HG03066 (cell line): ENCODE measurements around the gene CDK16.

Experiments used
- ATAC-seq: cut with Tn5 transposase; IDR thresholded peaks from one replicate; pipeline ENCODE4 v1.9.1; 2021; ENCODE audit warnings: low read depth; ENCODE audit not compliant: unreplicated experiment

CDK16 gene

DNA sequence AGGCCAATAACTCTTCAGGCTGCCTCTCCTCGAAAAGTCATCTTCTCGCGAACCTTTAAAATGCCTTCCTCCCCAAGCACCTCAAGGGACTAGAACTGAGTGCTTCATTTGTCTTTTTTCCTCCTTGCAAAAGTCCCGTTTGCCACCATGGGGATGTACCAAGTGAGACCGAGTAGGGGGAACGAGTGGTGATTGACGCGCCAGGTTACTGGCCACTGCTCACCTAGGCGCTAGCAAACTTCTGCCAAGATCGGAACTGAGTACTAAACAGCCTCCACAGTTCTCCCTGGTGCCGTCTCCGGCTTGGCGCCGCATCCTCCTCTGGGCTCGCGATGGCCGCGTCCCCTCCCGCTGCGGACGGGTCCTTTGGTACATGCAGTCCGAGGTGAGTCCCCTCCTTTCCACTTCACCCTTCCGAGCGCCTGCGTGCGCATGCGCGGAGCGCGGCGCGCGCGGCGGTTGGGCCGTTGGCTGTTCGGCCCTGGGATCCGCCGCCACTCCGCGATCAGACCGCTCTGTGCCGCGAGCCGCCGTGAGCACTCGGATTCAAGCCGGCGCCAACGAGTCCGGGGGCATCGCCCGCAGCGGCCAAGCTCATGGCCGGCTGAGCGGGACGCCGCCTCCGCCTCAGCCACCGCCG is at the start of gene CDK16:
Gene CDK16, plus strand, starts transcription at position 402 of the 640 bp plus-strand sequence. CDS start 4,877 bp downstream, outside the sequence.
- ATAC-seq, result peak; percentile 44

DNA sequence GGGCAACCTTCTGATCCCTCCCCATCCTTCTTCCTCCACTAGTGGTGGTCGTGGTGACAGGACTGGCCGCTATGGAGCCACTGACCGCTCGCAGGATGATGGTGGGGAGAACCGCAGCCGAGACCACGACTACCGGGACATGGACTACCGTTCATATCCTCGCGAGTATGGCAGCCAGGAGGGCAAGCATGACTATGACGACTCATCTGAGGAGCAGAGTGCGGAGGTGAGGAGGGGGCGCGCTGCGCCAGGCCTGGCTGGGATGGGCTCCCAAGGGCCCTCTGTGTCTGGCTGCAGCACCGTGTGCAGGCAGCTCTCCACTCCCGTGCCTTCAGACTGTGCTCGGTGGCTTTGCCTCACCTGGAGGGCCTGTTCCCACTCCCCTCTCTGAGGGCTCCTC is 49.2 kb upstream of the CDK16 start:
- ATAC-seq, result no peak

DNA sequence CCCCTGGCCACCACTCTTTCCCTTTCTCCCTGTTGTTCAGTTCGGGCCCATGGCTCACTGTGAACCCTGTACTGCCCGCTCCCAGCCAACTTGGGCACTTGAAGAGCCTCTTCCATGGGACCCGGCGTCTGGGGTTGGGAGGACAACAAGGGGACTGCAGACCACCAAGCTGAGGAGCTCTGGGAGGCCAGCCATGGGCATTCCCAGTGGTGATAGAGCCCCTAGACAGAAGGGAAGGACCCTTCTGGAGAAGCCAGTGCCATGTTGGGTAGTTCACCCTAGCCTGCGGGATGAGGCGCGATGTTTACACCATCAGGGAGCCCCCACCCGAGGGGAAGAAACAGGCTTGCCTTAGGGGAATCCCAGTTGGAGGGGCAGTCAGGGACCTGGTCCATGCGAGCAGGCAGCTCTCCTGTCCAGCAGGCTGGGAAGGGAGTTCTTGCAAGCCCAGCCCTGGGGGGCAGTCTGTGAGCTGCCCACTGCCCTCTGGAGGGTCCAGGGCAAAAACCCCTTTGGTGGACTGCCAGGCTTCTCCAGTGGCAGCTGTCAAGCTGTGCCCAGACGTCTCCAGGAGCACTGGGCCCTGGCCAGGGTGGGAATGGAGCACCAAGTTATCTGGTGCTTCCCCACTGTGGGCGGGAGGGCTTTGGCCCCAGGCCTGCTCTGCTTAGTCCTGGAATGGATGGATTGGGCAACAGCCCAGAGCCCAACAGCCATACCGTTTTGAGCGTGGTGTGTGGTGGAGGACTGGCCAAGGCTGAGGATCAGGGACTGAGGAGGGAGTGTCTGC is 48.6 kb upstream of the CDK16 start:
- ATAC-seq, result no peak

DNA sequence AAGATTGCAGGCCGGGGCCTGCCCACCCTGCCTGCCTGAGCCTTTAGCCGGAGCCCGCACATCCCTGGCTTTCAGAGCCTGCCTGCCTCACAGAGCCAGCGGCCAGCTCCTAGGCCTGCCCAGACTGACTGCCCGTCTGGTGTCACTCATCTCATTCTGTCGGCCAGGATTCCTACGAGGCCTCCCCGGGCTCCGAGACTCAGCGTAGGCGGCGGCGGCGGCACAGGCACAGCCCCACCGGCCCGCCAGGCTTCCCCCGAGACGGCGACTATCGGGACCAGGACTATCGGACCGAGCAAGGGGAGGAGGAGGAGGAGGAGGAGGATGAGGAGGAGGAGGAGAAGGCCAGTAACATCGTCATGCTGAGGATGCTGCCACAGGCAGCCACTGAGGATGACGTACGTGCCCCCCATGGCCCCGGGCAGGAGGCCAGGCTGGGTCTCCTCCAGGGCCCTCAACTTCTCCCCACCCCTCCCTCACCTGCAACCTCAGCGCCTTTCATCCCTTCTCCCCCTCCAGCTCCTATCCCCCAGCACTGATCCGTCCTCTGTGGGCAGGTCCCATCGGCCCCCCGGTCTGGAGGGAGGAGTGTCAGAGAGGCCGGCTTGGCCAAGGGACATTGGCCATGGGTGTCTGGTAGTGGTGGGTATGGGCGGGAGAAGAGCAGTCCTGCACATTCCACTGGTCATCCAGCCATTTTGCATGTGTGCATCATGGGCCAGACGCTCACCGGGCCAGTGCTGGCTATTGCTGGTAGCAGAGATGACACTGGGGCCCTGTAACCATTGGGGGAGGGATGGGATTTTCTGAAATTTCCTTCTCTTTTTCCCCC is 47.4 kb upstream of the CDK16 start:
- ATAC-seq, result no peak

DNA sequence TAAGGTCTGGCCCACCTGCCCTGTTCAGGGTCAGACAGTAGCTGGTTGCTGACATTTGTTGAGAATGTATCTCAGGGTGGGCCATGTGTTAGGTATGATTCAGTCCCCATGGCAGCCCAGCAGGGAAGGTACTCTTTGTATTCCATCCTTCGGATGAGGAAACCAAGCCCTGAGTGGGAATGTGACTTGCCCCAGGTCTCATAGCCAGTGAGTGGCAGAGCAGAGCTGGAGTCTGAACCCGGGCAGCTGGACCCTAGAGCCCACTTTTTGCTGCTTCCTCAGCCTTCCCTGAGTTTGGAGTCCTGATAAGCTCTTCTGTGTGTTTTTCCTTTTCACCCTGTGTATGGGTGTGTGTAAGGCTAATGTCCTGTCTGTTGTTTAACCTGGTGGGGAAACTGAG is 46.5 kb upstream of the CDK16 start:
- ATAC-seq, result no peak

DNA sequence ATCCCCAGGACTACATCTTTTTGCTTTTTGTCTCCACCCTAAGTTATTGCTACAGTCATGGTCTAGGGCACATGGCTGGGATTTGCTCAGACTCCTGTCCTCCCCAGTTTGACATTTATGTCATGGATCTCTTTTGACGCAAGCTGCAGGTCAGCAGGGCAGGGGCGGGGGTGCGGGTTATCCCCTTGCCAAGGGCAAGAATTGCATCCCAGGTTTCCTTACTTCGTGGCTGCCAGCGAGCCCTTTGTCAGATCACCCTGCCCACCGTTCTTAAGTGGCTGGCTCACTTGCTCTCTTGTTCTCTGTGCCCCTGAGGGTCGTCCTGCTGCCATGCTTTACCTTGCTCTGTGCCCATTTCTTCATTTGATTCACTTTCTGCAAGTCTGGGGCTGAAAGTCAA is 45.9 kb upstream of the CDK16 start:
- ATAC-seq, result no peak

- no peak for ATAC-seq
These were observed 45.3 kb upstream of the CDK16 start for GRCh38 chrX:47172971-47173792.

- no peak for ATAC-seq
These were observed 44.1 kb upstream of the CDK16 start for GRCh38 chrX:47174376-47174775.

- no peak for ATAC-seq
These were observed 43.5 kb upstream of the CDK16 start for GRCh38 chrX:47174846-47175587.

DNA sequence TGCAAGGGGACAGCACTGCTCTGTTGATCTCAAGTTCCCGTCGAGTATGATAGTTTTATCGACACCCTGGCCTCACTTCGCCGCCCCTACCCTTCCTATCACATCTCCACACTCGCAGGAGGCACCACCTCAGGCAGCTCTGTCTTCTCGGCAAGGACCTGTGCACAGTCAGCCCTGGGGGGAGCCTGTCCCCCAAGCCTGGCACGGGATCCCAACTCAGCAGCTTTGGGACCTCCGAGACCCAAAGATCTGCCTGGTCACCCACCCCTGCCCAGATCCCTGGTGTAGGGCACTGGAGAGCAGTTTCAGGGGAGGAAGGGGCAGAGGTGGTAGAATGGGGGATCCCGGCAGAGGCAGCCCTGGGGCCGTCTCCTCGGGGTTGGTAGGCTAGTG is 42.9 kb upstream of the CDK16 start:
- ATAC-seq, result no peak

- no peak for ATAC-seq
These were observed 42.3 kb upstream of the CDK16 start for GRCh38 chrX:47176101-47176740.

GRCh38 chrX:47177079-47177478 is 41.4 kb upstream of the CDK16 start:
- ATAC-seq, result no peak

DNA sequence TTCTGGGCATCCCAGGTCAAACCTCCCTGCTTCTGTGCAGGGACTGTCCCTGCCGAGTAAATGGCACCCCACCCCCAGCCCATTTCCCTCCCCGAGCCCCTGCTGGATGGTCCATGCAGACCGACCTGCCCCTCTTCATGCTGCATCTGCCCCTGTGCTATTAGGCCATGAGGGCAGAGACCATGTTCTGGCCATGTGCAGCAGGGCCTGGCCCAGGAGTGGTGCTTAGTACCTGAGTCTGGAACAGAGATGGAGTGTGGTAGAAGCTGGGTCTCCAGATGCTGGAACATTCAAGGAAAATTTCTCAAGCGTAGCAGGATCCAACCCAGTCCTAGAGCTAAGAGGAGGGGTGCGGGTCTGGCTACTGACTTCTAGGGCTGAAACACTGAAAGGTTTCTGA is 40.1 kb upstream of the CDK16 start:
- ATAC-seq, result no peak

- ATAC-seq, result no peak
These were observed 39.1 kb upstream of the CDK16 start for GRCh38 chrX:47179221-47179927.

DNA sequence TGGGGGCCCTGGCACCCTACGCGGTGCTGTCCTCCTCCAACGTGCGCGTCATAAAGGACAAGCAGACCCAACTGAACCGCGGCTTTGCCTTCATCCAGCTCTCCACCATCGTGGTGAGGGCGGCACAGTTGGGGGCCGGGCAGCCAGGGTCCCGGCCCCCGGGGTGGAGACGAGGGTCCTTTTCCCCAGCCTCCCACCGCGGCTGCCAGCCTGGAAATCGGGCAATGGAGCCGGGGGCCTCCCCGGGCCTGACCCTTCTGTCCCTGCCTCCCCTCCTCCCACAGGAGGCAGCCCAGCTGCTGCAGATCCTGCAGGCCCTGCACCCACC is 38.6 kb upstream of the CDK16 start:
- ATAC-seq, result no peak

GRCh38 chrX:47180346-47180745 is 38.1 kb upstream of the CDK16 start:
- ATAC-seq, result no peak

GRCh38 chrX:47181301-47181700 is 37.2 kb upstream of the CDK16 start:
- no peak for ATAC-seq

- ATAC-seq, result no peak
These were observed 36.3 kb upstream of the CDK16 start for GRCh38 chrX:47182106-47182700.
